IMR-90 (cell line): Measurements from ENCODE around the gene LTA. TPM values are rescaled to one million over a fixed set of nuclear protein-coding genes. Genes with fewer than 3 reads are reported as not detected.

Experiments
- ATAC-seq: fragments of 200-7000 bp; cut with Tn5 transposase; 2 replicates; pipeline ENCODE4 v1.9.1; 2020; ENCODE audit warnings: low read depth, mild to moderate bottlenecking, moderate library complexity
- BruUV-seq: library from RNA; stranded (reverse); fragments of 400-500 nt; replicated peaks from 2 replicates; lab custom pipeline; 2021; lab: Mats Ljungman, UMichigan
- CTCF ChIA-PET: fragments of 300-600 bp; formaldehyde crosslinking; extraction: SDS; loops from one replicate; lab custom pipeline; 2021; ENCODE audit warnings: antibody characterized with exemption; lab: Yijun Ruan, JAX
- POLR2A ChIA-PET: fragments of 300-600 bp; sonication (Branson Sonifier 250); formaldehyde crosslinking; loops from one replicate; lab custom pipeline; 2022; ENCODE audit warnings: antibody characterized with exemption; ENCODE audit not compliant: unreplicated experiment; lab: Charles Lee
- DNase-seq: peaks from one replicate; pipeline ENCODE4 v3.0.0; 2013
- H2AFZ ChIP-seq: replicated peaks from 2 replicates; pipeline ENCODE3; 2013; ENCODE audit warnings: low read length, mild to moderate bottlenecking; ENCODE audit not compliant: poor library complexity
- H2AK5ac ChIP-seq: 2 replicates; pipeline ENCODE4 v1.6.1; 2013; ENCODE audit warnings: low read depth, low read length, inconsistent platforms
- H2AK9ac ChIP-seq: replicated peaks from 2 replicates; pipeline ENCODE3; 2013; ENCODE audit warnings: mild to moderate bottlenecking, low read depth, low read length, moderate library complexity; ENCODE audit not compliant: poor library complexity
- H2BK120ac ChIP-seq: 2 replicates; pipeline ENCODE4 v1.6.1; 2013; ENCODE audit warnings: low read depth, low read length, inconsistent platforms
- H2BK15ac ChIP-seq: 3 replicates; pipeline ENCODE4 v1.6.1; 2013; ENCODE audit warnings: low read depth, low read length, inconsistent platforms
- H2BK20ac ChIP-seq: 2 replicates; pipeline ENCODE4 v1.6.1; 2013; ENCODE audit warnings: low read depth, mild to moderate bottlenecking, inconsistent platforms, low read length, moderate library complexity
- H2BK5ac ChIP-seq: 2 replicates; pipeline ENCODE4 v1.6.1; 2013; ENCODE audit warnings: mild to moderate bottlenecking, low read depth, low read length, inconsistent platforms; ENCODE audit not compliant: poor library complexity, severe bottlenecking
- H3K14ac ChIP-seq: replicated peaks from 2 replicates; pipeline ENCODE4 v1.6.1; 2013; ENCODE audit warnings: low read depth, low read length, inconsistent platforms
- H3K18ac ChIP-seq: 2 replicates; pipeline ENCODE4 v1.6.1; 2013; ENCODE audit warnings: low read depth, low read length, control low read depth
- H3K23ac ChIP-seq: 2 replicates; pipeline ENCODE4 v1.6.1; 2013; ENCODE audit warnings: low read depth, low read length, inconsistent platforms
- H3K27ac ChIP-seq: 2 replicates; pipeline ENCODE4 v1.5.1; 2013; ENCODE audit warnings: mild to moderate bottlenecking, control low read depth, low read length; ENCODE audit not compliant: insufficient read depth
- H3K27me3 ChIP-seq: 2 replicates; pipeline ENCODE4 v1.6.1; 2013; ENCODE audit warnings: low read length; ENCODE audit not compliant: control insufficient read depth, insufficient read depth
- H3K36me3 ChIP-seq: 2 replicates; pipeline ENCODE4 v1.6.1; 2013; ENCODE audit warnings: low read length, mixed read lengths; ENCODE audit not compliant: control insufficient read depth, insufficient read depth
- H3K4ac ChIP-seq: 2 replicates; pipeline ENCODE4 v1.6.1; 2013; ENCODE audit warnings: low read depth, low read length, inconsistent platforms
- H3K4me1 ChIP-seq: 2 replicates; pipeline ENCODE4 v1.6.1; 2013; ENCODE audit warnings: low read length, mixed read lengths; ENCODE audit not compliant: control insufficient read depth, insufficient read depth
- H3K4me2 ChIP-seq: 2 replicates; pipeline ENCODE4 v1.6.1; 2013; ENCODE audit warnings: low read depth, mild to moderate bottlenecking, control low read depth, low read length, moderate library complexity
- H3K4me3 ChIP-seq: 2 replicates; pipeline ENCODE4 v1.5.1; 2013; ENCODE audit warnings: low read depth, mild to moderate bottlenecking, control low read depth, low read length, moderate library complexity; ENCODE audit not compliant: insufficient read depth
- H3K56ac ChIP-seq: 2 replicates; pipeline ENCODE4 v1.6.1; 2013; ENCODE audit warnings: low read length, inconsistent platforms; ENCODE audit not compliant: insufficient read depth; ENCODE audit errors: extremely low read depth
- H3K79me1 ChIP-seq, 2 experiments: 2 replicates each; pipeline ENCODE4 v1.6.1; 2013; ENCODE audit warnings: low read length in 2 of 2, inconsistent platforms in 1 of 2, low read depth in 1 of 2
- H3K9ac ChIP-seq: 2 replicates; pipeline ENCODE4 v1.6.1; 2013; ENCODE audit warnings: low read depth, low read length, control low read depth
- H3K9me1 ChIP-seq: 2 replicates; pipeline ENCODE4 v1.6.1; 2013; ENCODE audit warnings: low read length, inconsistent platforms; ENCODE audit not compliant: insufficient read depth
- H3K9me3 ChIP-seq: 2 replicates; pipeline ENCODE4 v1.6.1; 2013; ENCODE audit warnings: low read length; ENCODE audit not compliant: control insufficient read depth, insufficient read depth
- H4K20me1 ChIP-seq: 2 replicates; pipeline ENCODE4 v1.6.1; 2013; ENCODE audit warnings: low read length, inconsistent platforms; ENCODE audit not compliant: insufficient read depth
- H4K5ac ChIP-seq: 2 replicates; pipeline ENCODE4 v1.6.1; 2013; ENCODE audit warnings: mild to moderate bottlenecking, low read depth, low read length, control low read depth
- H4K8ac ChIP-seq, 2 experiments: 2 replicates each; pipeline ENCODE4 v1.6.1; 2013; ENCODE audit warnings: low read depth in 2 of 2, low read length in 2 of 2, control low read depth in 1 of 2, inconsistent platforms in 1 of 2
- H4K91ac ChIP-seq: 2 replicates; pipeline ENCODE4 v1.6.1; 2013; ENCODE audit warnings: low read depth, low read length, inconsistent platforms; ENCODE audit not compliant: insufficient read depth
- RFX5 ChIP-seq: IDR thresholded peaks from 2 replicates; pipeline ENCODE4 v1.8.0; 2012; ENCODE audit warnings: low read depth, mild to moderate bottlenecking, low read length, moderate library complexity
- WGBS, 2 experiments: methylation state at CpG; one replicate each; pipeline versions ENCODE4 v1.1.5 to v1.1.7; 2013; ENCODE audit warnings: missing lambda C conversion rate in 2 of 2; ENCODE audit not compliant: insufficient read length in 1 of 2; ENCODE audit errors: extremely low coverage in 2 of 2; 5-methylcytosine and 5-hydroxymethylcytosine counted together
- dilution Hi-C: fragments of 300-500 bp; cut with HindIII; formaldehyde crosslinking; loops from one replicate; pipeline ENCODE4 v1.14.3; 2018; ENCODE audit warnings: low sequenced_read_pairs; ENCODE audit not compliant: unreplicated experiment
- in situ Hi-C: fragments of 300-500 bp; cut with MboI; formaldehyde crosslinking; loops from 3 replicates; pipeline ENCODE4 v1.14.3; 2019; ENCODE audit warnings: low sequenced_read_pairs, inconsistent platforms, mixed read lengths
- intact Hi-C: fragments of 100-400 bp; cut with micrococcal nuclease; formaldehyde crosslinking; loops from 2 replicates; pipeline ENCODE4 v1.10.0; 2022
- polyA plus RNA-seq, 3 experiments: library from polyadenylated mRNA; depleted of rRNA; stranded (reverse); fragments of >200 nt; gene quantifications; 2 replicates each; pipeline ENCODE4 v1.2.3, GENCODE V29; 2012; ENCODE audit warnings: low replicate concordance in 1 of 3
- total RNA-seq: library from RNA; depleted of rRNA; stranded (reverse); fragments of >200 nt; gene quantifications from 2 replicates; pipeline ENCODE4 v1.2.3, GENCODE V29; 2012

Gene LTA
- total and polyA plus RNA-seq, 2 of the 4 experiments (the other 2 are of a cell fraction) = not detected

- ATAC-seq = no peak
- no peak overlapping the region for H3K27ac ChIP-seq
- no peak overlapping the region for H2BK120ac ChIP-seq
- no peak overlapping the region for H3K4me2 ChIP-seq
- no peaks in the 10 kb centered on the region for H3K9me3 ChIP-seq
- H2BK20ac ChIP-seq = no peak overlapping the region
- H3K4ac ChIP-seq = no peak overlapping the region
- TF ChIP-seq RFX5 = no peak
- no peak overlapping the region for H3K18ac ChIP-seq
- peaks cover 18% of the 10 kb centered on the region for H3K4me1 ChIP-seq
- H3K56ac ChIP-seq = no peak overlapping the region
- no peak overlapping the region for H4K5ac ChIP-seq
- H3K14ac ChIP-seq = no peak overlapping the region
- no peaks in the 10 kb centered on the region for H4K20me1 ChIP-seq
- dilution Hi-C loops = no loop called here
- no peak overlapping the region for H2BK15ac ChIP-seq
- H2AFZ ChIP-seq = no peak overlapping the region
- H4K8ac ChIP-seq = no peak overlapping the region
- in situ Hi-C loops = no loop called here
- peaks cover 18% of the 10 kb centered on the region; the same call in 1 of the 2 replicates for H3K9me1 ChIP-seq
- H3K36me3 ChIP-seq = peaks cover 34% of the 10 kb centered on the region
- intact Hi-C loops = no loop called here
- H3K27me3 ChIP-seq = no peaks in the 10 kb centered on the region
- no TSS peak for BruUV-seq
- no peak overlapping the region for H4K91ac ChIP-seq
- H3K23ac ChIP-seq = no peak overlapping the region
- DNase-seq = no peak
- CTCF ChIA-PET = no interaction called here
- H2AK9ac ChIP-seq = no peak overlapping the region
- peaks cover 12 to 26% of the 10 kb centered on the region in 2 experiments for H3K79me1 ChIP-seq
- no peak overlapping the region for H3K4me3 ChIP-seq
- POLR2A ChIA-PET = no interaction called here
- WGBS, 2 experiments = no CpG with 5 or more reads among the region's 3 CpGs
- H2AK5ac ChIP-seq = no peak overlapping the region
- no peak overlapping the region for H3K9ac ChIP-seq
- H2BK5ac ChIP-seq = no peak overlapping the region
Measured at GRCh38 chr6:31556307-31556706, 15.8 kb upstream of the LTA start.
